GM18951 (cell line): Measurements from ENCODE around the gene KCNC1.

ENCODE experiments used
- POLR2A ChIP-seq: IDR thresholded peaks from 4 replicates; pipeline ENCODE4 v1.6.1; 2011; ENCODE audit warnings: mild to moderate bottlenecking; ENCODE audit not compliant: insufficient read length, insufficient read depth; ENCODE audit errors: extremely low read depth
- in situ Hi-C: fragments of 300-500 bp; cut with MboI; formaldehyde crosslinking; loops from one replicate; pipeline ENCODE4 v1.12.0; 2022; ENCODE audit warnings: low sequenced_read_pairs, mixed read lengths, inconsistent platforms; ENCODE audit not compliant: unreplicated experiment

Gene KCNC1

DNA sequence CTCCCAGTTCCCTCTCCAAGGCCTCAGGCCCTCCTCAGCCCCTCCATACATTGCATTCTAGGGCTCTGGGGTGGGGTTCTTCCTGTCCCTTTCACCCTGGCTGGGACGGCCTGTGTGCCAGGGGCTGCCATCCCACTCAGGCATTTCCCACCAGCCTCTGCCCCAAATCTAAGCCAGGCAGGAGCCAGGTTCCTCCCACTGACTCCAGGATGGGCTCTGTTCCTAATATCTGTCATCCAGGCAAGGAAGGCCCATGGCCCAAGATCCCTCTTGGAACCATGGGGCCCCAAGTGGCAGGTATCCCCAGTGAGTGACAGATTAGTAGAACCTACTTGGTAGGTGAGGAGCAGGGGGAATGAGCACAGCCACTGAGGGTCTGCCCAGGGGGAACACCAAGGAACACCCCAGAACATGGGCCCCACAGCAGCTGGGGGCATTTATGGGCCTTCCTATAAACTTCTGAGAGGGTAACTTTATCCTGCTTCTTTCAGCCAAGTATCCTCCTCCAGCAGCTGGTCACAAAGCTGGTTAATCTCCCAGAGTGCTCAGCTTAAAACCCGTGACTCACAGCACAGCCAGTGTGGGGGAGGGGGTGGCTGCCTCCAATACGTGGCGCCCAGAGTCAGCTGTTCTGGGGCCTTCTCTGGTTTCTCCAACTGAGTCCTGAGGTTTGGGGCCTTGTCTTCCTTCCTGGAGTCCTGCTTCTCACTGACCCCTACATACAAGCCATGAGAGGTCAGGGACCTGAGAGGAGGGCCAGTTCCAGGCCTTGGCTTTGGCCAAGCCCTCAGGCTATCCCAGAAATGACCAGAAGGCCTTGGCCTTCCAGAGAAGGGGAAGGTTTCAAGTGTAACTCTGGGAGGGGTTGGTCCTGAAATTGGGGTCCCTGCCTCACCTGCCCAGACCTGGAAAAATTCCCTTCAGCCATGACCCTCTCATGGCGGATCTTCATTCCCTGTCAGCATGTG lies 35.1 kb upstream of the KCNC1 start:
- in situ Hi-C loops: no loop called here
- TF ChIP-seq POLR2A: no peak

DNA sequence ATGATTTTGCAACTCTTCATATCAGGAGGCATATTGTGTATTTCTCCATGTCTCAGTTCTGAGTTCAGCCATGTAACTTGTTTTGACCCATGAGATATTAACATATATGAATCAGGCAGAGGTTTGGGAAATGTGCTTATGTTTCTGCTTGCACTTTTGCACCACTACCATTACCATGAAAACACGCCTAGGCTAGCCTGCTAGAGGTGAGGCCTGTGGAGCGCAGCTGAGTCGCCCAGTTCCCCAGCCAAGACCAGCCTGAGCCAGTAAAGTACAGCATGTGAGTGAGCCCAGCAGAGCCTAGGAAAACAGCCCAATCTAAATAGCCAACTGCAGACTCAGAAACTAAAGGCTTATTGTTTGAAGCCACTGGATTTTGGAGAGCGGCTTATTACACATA lies 33.6 kb upstream of the KCNC1 start:
- no peak for TF ChIP-seq POLR2A
- in situ Hi-C loops: no loop called here

DNA sequence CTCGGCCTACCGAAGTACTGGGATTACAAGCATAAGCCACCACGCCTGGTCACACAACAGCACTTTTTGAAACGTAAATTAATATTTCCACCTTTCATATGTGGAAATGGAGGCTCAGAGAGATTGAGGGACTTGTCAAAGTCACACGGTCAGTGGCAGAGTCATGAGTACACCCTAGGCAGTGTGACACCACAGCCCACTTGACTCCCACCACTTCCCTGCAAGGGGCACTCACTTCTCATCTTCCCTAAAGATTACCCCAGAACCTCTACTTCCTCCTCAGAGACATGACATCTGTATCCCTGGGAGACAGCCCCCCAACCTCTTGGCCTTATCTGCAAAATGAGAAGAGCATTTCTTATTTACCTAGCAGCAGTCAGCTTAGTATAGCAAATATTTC lies 31.7 kb upstream of the KCNC1 start:
- in situ Hi-C loops: no loop called here
- no peak for TF ChIP-seq POLR2A

DNA sequence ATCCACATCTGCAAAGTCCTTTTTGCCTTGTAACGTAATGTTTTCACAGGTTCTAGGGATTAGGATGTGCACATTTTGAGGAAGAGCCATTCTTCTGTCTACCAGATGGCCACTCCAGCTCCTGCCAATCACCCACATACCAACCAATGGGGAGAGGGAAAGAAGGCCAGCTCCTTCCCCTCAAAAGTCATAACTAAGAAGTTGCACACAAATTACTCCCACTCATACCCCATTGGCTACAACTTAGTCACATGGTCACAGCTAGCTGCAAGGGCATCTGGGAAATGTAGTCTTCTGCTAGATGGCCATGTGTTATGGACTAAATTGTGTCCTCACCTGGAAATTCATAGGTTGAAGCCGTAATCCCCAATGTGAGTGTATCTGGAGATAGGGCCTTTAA lies 30.6 kb upstream of the KCNC1 start:
- in situ Hi-C loops: no loop called here
- TF ChIP-seq POLR2A: no peak

DNA sequence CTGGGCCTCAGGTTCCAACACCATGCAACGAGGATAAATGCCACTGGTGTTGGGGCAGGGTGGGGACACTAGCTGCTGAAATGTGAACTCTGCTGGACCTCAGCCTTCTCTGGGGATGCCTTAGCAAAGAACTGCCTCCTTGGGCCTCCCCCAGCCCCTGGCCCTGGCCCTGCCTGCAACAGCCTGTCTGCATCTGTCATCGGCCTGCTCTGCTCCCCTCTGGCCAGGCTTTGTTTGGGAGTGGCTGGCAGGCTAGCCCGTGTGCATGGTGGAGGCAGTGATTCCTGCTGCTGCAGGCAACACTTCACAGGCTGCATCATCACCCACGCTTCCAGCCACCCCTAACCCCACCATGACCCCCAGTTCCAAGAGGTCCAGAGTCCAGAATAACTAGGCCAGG lies 26.8 kb upstream of the KCNC1 start:
- TF ChIP-seq POLR2A: no peak
- in situ Hi-C loops: no loop called here

DNA sequence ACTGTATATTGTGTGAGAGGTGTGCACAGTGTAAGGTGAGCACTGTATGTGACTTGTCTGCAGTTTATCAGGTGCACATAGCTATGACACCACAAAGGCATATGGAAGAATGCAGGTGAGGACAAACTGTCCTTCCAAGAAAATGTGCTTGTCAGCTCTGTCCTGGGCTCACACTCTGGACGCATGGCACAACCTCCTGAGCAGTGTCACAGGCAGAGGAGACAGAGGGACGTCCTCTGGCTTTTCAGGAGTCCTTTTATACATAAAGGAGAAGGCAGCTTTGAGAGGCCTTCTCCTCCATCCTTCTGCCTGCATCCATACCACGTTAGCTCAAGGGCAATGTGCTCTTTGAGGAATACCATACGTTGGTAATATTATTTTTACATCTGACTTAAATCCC lies 22.7 kb upstream of the KCNC1 start:
- in situ Hi-C loops: no loop called here
- no peak for TF ChIP-seq POLR2A

DNA sequence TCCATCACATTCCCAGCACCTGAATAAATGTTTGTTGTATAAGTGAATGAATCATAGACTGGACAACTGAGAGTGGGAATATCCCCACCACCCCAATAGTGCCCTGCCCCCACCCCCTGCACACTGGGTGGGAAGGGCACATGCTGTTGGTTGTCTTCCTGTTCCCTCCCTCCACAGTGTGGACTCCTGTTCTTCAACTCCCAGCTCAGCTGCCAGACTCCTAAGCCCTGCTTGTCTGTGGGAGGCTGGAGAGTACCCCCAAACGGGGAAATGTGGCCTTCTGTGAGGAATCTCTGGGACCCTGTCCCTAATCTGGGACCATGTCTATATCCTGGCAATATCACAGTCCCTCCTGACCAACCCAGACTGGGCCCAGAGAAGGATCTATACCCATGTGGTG lies 20.7 kb upstream of the KCNC1 start:
- TF ChIP-seq POLR2A: no peak

DNA sequence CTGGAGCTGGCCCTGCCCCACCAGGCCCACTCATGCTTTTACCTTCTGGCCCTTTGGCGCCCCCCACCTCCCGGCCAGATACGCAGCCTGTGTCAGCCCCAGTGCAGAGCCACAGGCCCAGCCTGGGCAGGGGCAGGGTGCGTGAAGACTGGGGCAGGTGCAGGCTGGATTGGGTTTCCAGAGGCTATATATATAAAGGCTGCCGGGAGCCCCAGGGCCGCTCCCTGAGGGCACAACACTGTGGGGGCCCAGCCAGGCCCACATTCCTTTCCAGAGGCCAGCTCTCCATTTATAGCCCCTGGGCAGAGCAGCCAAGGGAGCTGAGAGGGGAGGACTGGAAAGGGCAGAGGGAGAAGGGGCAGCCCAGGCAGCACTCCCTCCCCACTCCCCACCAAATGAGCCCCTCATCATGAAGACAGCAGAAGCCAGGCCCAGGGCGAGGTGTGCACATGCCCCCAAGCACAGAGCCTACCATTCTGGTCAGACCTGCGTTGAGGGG lies 20.2 kb upstream of the KCNC1 start:
- in situ Hi-C loops: no loop called here
- TF ChIP-seq POLR2A: no peak

More for the DNA sequence above, 20.7 kb upstream of the KCNC1 start:
- in situ Hi-C loops: no loop called here

DNA sequence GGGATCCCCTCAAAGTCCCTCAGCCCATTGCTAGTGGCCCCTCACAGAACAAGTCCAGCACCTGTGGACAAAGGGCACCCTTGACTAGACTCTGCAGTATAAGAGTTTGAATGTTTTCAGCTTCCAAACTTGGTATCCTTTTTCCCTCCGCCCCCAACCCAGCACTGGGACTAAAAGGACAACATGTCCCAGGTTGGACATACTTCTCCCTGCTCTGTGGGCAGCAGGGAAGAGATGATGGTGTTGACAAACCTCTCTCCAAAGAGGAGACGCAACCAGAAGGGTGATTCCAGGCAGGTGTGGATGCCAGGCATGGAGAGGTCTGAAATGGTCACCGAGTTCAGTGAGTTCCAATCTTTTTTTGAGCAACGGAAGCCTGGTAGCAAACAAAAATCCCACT lies 19.7 kb upstream of the KCNC1 start:
- in situ Hi-C loops: no loop called here
- no peak for TF ChIP-seq POLR2A

DNA sequence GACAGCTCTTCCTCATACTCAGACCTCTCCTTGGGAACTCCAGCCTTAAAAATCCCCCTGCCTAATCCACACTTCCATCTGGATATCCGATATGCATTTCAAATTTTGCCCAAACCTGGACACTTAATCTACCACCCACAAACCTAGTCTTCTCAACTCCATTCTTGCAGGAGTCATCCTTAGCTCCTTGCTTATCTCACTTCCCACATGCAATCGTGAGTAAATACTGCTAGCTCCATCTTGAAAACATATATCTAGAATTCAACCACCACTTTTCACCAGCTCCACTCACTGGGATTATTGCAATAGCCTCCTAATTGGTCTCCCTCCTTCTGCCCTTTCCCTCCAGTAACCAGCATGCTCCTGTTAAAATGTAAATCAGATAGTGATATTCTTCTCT lies 17.8 kb upstream of the KCNC1 start:
- in situ Hi-C loops: no loop called here
- no peak for TF ChIP-seq POLR2A

DNA sequence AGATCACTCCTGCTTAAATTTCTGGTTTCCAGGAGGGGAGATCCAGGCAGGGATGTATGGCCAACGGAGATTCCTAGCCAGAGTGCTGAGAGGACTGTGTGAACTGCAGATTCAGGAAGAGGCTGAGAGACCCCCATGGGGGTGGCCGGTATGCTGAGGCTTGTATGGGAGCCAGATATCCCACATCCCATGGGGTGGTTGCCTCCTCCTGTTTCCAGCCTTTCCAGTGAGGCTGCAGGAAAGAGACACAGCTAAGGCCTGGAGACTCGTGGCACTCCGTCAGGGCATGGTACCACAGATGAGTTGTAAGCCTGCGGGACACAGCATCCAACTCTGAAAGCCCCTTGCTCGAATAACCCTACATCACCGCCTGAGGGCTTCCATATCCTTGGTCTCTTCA lies 16.6 kb upstream of the KCNC1 start:
- in situ Hi-C loops: no loop called here
- no peak for TF ChIP-seq POLR2A

DNA sequence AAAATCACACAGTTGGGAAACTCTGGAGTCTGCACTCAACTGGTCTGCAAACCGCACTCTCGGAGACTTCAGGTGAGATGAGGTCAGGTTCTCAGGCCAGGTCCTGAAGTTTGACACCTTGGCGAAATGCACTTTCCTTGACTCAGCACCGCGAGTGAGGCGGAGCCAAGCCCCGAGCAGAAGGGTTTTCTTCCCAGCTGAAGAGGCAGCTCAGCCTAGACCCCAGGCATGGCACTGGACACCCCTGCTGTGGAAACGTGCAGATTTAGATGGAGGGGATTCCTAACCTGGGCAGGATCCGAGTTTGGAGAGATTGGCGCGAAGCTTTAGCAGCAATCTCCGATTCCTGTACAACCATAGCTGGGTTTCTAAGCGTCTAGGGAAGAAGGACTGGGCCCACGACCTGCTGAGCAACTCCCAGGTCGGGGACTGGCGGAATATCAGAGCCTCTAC lies 16.0 kb upstream of the KCNC1 start:
- in situ Hi-C loops: no loop called here

DNA sequence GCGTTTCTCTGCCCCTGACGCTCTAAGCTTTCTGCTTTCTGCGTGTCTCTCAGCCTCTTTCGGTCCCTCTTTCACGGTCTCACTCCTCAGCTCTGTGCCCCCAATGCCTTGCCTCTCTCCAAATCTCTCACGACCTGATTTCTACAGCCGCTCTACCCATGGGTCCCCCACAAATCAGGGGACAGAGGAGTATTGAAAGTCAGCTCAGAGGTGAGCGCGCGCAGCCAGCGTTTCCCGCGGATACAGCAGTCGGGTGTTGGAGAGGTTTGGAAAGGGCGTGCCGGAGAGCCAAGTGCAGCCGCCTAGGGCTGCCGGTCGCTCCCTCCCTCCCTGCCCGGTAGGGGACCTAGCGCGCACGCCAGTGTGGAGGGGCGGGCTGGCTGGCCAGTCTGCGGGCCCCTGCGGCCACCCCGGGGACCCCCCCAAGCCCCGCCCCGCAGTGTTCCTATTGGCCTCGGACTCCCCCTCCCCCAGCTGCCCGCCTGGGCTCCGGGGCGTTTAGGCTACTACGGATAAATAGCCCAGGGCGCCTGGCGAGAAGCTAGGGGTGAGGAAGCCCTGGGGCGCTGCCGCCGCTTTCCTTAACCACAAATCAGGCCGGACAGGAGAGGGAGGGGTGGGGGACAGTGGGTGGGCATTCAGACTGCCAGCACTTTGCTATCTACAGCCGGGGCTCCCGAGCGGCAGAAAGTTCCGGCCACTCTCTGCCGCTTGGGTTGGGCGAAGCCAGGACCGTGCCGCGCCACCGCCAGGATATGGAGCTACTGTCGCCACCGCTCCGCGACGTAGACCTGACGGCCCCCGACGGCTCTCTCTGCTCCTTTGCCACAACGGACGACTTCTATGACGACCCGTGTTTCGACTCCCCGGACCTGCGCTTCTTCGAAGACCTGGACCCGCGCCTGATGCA lies 15.3 kb upstream of the KCNC1 start, which contains the start of gene MYOD1:
MYOD1 (plus strand) TSS at position 544 of the 910 bp plus-strand sequence; CDS start at position 756, 212 bp downstream.
- TF ChIP-seq POLR2A: no peak
- in situ Hi-C loops: no loop called here

More for the DNA sequence above, 16.0 kb upstream of the KCNC1 start:
- no peak for TF ChIP-seq POLR2A
